Osteocyte (in vitro differentiated cells): ENCODE measurements around the gene ATP6V1B1. TPM values are rescaled to one million over a fixed set of nuclear protein-coding genes. Genes with fewer than 3 reads are reported as not detected.

Experiments
- DNase-seq: peaks from one replicate; pipeline ENCODE4 v3.0.0; 2021; ENCODE audit warnings: mixed read lengths; ENCODE audit not compliant: unreplicated experiment; ENCODE audit errors: extremely low spot score
- H3K27ac Mint-ChIP-seq: one replicate; pipeline ENCODE4 v1.8.0; 2021; ENCODE audit warnings: mild to moderate bottlenecking, mixed read lengths; ENCODE audit not compliant: unreplicated experiment
- H3K27me3 Mint-ChIP-seq: one replicate; pipeline ENCODE4 v1.8.0; 2021; ENCODE audit warnings: mixed read lengths; ENCODE audit not compliant: unreplicated experiment
- H3K36me3 Mint-ChIP-seq: one replicate; pipeline ENCODE4 v1.8.0; 2021; ENCODE audit warnings: mixed read lengths; ENCODE audit not compliant: unreplicated experiment
- H3K4me1 Mint-ChIP-seq: one replicate; pipeline ENCODE4 v1.8.0; 2021; ENCODE audit warnings: mixed read lengths; ENCODE audit not compliant: unreplicated experiment
- H3K4me3 Mint-ChIP-seq: one replicate; pipeline ENCODE4 v1.8.0; 2021; ENCODE audit warnings: mild to moderate bottlenecking, moderate library complexity, mixed read lengths; ENCODE audit not compliant: unreplicated experiment
- H3K9me3 Mint-ChIP-seq: one replicate; pipeline ENCODE4 v1.8.0; 2021; ENCODE audit warnings: mixed read lengths; ENCODE audit not compliant: unreplicated experiment
- total RNA-seq: library from RNA; stranded (reverse); gene quantifications from 2 replicates; pipeline ENCODE4 v1.2.1, GENCODE V29; 2021
- TF ChIP-seq, protein P1 (sequence below): fragments of 200-600 bp; sonication (generic); IDR thresholded peaks from 2 replicates; pipeline ENCODE4 v1.5.0; 2021; ENCODE audit warnings: antibody characterized with exemption, mild to moderate bottlenecking, moderate library complexity

Gene ATP6V1B1
- total RNA-seq, 1 donor from 2014 or later = 6.3 TPM

DNA sequence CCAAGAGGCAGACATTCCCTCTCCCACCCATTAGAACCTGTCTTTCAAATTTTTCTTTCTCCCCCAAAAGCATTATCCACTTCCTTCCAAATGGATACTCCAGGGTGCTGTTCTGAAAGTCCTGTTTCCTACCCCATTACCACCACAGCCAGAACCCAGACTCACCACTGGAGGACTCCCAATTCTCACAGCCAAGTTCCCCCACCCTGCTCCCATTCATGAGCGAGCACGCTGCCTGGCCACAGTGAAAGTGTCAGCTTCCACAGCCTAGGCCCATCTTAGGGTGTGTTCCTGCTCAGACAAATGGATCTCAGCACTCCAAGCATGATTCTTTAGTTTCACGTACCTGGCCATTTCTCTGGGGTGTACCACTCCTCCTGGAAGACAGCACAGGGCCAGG is 38.9 kb downstream of the ATP6V1B1 start:
- TF ChIP-seq, protein P1, sequence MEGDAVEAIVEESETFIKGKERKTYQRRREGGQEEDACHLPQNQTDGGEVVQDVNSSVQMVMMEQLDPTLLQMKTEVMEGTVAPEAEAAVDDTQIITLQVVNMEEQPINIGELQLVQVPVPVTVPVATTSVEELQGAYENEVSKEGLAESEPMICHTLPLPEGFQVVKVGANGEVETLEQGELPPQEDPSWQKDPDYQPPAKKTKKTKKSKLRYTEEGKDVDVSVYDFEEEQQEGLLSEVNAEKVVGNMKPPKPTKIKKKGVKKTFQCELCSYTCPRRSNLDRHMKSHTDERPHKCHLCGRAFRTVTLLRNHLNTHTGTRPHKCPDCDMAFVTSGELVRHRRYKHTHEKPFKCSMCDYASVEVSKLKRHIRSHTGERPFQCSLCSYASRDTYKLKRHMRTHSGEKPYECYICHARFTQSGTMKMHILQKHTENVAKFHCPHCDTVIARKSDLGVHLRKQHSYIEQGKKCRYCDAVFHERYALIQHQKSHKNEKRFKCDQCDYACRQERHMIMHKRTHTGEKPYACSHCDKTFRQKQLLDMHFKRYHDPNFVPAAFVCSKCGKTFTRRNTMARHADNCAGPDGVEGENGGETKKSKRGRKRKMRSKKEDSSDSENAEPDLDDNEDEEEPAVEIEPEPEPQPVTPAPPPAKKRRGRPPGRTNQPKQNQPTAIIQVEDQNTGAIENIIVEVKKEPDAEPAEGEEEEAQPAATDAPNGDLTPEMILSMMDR = no peak
- Mint-ChIP-seq H3K27me3 (peaks cover 33% of the 10 kb centered on the region), H3K27ac (no peak overlapping the region), H3K9me3 (no peaks in the 10 kb centered on the region), H3K4me3 (no peak overlapping the region), H3K36me3 (peaks cover 3% of the 10 kb centered on the region), H3K4me1 (peaks cover 14% of the 10 kb centered on the region)
- DNase-seq = no peak

DNA sequence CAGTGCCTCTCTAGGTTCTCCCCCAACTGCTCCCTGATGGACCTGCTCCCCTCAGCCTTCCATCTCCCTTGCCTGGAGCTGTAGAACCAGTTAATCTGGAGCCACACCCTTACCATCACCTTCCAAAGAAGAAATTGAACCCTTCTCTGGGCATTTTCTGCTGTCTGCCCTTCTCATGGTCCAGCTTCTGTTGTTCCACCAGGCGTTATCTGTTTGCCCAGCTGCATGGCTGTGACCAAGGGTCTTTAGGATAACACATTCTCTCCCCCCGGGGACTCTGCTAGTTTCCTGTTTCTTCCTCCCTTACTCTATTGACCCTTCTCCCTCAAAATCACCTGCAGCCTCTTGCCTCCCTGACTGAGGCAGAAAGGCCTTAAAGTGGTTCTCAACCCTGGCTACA is 39.5 kb downstream of the ATP6V1B1 start:
- Mint-ChIP-seq H3K4me1 (peaks cover 14% of the 10 kb centered on the region), H3K36me3 (peaks cover 3% of the 10 kb centered on the region), H3K4me3 (no peak overlapping the region), H3K27me3 (peaks cover 27% of the 10 kb centered on the region), H3K27ac (no peak overlapping the region), H3K9me3 (no peaks in the 10 kb centered on the region)
- DNase-seq = no peak
- TF ChIP-seq, protein P1 = no peak

DNA sequence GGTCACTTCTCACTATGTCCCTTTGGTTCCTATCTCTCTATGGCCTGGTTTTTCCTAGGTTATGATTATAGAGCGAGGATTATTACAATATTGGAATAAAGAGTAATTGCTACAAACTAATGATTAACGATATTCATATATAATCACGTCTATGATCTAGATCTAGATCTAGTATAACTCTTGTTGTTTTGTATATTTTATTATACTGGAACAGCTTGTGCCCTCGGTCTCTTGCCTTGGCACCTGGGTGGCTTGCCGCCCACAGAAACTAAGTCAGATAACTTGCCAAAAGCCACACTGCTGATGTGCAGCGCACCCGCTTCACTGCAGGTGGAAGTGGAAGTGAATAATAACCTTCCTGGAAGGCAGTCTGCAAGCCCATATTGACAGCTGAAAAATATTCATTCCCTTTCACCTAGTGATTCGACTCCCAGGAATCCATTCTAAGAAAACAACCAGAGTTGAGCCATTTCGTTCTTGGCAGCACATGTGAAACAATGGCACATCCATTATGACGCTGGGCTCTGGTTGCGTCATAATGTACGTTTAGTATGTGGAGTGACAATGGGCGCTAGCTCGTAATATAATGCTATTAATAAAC is 42.0 kb downstream of the ATP6V1B1 start:
- TF ChIP-seq, protein P1 = no peak
- Mint-ChIP-seq H3K27me3 (peaks cover 6% of the 10 kb centered on the region), H3K4me1 (peaks cover 14% of the 10 kb centered on the region), H3K4me3 (peak overlapping the region; percentile 79), H3K36me3 (peaks cover 3% of the 10 kb centered on the region), H3K9me3 (no peaks in the 10 kb centered on the region), H3K27ac (peak overlapping the region; percentile 92)
- peak; percentile 32 for DNase-seq

DNA sequence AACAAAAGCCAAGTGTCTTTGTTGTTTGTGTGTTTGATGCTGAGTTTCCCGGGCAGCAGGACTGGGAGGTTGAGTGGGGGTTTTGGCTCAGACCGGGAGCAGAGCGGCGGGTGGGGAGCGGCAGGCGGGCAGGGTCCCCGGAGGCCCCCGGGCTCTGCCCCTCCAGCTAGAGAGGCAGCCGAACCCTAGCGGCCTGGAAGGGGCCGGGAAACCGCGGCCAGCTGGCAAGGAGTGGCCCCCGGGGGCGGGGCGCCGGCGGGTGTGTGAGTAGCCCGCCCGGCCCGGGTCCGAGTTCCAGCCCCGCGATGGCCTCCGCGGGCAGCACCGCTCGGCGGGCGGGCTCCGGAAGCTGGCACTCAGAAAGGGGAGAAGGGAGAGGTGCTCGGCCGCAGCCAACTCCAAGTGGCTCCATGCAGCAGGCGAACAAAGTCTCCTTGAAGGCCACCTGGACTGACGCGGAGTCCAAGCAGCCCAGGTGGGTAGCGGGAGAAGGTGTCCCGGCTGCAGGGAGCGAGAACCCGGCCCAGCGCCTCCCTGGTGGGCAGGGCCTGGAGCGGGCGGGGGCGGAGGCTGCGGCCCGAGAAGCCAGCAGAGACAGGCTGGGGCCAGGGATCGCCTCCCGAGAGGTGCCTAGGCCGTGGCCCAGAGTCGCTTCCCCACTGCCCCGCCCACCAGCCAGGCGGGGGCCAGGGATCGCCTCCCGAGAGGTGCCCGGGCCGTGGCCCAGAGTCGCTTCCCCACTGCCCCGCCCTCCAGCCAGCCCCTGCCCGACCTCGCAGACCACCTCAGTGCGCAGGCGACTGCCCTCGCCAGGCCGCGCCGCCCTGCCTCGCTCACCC is 42.9 kb downstream of the ATP6V1B1 start, which contains the start of gene ANKRD53:
Gene ANKRD53 (plus strand): TSS at position 290 of the 839 bp plus-strand sequence. CDS start 16 bp downstream, at position 306.
- Mint-ChIP-seq H3K27me3 (peaks cover 5% of the 10 kb centered on the region), H3K4me1 (peaks cover 14% of the 10 kb centered on the region), H3K4me3 (peak within 1 kb of the TSS; percentile 79), H3K27ac (peak within 1 kb of the TSS; percentile 92), H3K9me3 (no peaks in the 10 kb centered on the region), H3K36me3 (peaks cover 3% of the 10 kb centered on the region)
- peak; percentile 85 for DNase-seq
- TF ChIP-seq, protein P1 = no peak

DNA sequence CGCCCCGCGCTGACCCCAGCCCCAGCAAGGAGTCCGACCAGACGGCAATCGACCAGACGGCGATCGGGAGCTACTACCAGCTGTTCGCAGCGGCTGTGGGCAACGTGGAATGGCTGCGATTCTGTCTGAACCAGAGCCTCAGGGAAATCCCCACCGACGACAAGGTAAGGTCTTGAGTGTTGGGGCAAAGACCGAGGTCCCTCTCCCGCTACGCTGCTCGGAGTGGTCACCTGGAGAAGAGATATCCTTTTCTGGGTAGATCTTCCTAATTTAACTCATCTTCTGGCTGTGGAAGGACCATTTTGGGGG is 43.4 kb downstream of the ATP6V1B1 start:
- TF ChIP-seq, protein P1 = no peak
- H3K4me1 Mint-ChIP-seq = peaks cover 14% of the 10 kb centered on the region
- no peak overlapping the region for H3K27ac Mint-ChIP-seq
- no peaks in the 10 kb centered on the region for H3K9me3 Mint-ChIP-seq
- peak overlapping the region; percentile 44 for H3K4me3 Mint-ChIP-seq
- no peak for DNase-seq
- H3K36me3 Mint-ChIP-seq = no peaks in the 10 kb centered on the region
- H3K27me3 Mint-ChIP-seq = no peaks in the 10 kb centered on the region
